HG02840 (cell line): Measurements from ENCODE around the gene EZR.
"Not testable (repeated sequence)": the region's sequence is repeated elsewhere in the genome, so short reads cannot be mapped to it uniquely, and the experiment has no call there.

Experiments used
- ATAC-seq: cut with Tn5 transposase; IDR thresholded peaks from one replicate; pipeline ENCODE4 v1.9.1; 2021; ENCODE audit warnings: mild to moderate bottlenecking, moderate library complexity, moderate number of reproducible peaks; ENCODE audit not compliant: unreplicated experiment, low FRiP score

The EZR gene

DNA sequence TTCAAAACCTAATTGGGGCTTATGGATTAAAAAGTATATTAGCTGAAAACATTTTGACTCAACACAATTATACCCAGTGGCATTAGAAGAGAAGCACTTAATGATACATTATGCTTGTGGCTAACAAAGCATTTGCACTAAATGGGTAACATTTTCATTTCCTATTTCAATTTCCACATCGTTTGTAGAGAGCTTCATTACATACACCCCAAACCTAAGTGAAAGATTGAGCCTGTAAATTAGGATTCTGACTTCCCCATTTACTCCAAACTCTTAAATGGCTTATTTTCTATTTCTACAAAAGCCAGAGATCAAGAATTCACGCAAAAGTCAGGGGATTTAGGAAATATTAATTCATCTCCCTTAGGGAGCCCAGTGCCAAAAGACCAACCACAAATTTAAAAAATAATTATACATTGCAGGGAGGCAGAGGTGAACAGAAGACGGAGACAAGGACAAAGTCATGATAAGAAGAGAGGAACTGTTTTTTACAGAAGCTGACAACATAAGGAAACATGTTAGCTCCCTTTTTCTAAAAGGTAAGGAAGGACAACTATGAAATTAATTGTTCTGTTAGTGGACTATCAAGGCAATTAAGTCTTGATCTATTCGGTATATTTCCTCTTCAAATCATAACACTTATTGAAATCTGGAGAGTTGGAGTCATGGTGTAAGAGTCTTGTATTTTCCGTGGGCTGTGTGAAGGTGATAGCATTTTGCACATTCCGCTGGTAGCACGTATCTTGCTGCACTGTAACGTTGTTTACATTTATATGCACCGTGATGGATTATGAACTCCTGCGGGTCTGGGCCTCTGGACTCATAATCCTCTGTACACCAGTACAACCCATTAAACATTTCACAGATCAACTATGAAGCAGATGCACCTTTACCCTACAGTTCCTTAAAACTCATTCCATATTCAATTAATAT, 24.8 kb upstream of the EZR start:
- no peak for ATAC-seq

GRCh38 chr6:158841358-158841757, 22.2 kb upstream of the EZR start:
- ATAC-seq: no peak

- no peak for ATAC-seq
Observed at GRCh38 chr6:158840465-158840864, 21.3 kb upstream of the EZR start.

DNA sequence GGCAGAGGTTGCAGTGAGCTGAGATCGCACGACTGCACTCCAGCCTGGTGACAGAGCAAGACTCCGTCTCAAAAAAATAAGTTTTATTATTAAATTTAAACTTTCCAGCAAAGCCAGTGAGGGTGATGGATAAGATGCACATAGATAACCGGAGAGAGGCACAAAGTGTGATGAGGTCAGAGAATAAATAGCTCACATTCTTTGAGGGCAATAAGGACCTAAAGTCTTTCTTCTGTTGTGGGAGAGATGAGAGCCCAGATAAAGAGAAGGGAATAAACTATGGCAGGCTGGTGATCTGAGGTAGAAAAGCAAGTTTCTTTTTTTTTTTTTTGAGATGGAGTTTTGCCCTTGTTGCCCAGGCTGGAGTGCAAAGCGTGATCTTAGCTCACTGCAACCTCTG, 20.6 kb upstream of the EZR start:
- no peak for ATAC-seq

DNA sequence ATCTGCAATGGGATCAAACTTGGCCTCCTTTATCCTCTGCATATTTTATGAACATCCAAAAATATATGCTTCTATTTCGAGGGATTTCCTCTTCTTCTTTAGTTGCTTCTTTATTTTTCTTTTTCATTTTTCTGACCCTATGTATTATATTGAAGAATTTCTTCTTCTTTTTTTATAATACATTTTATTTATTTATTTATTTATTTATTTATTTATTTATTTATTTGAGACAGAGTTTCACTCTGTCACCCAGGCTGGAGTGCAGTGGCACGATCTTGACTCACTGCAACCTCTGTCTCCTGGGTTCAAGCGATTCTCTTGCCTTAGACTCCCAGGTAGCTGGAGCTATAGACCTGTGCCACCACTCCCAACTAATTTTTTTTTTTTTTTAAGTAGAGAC, 19.6 kb upstream of the EZR start:
- ATAC-seq: not testable (repeated sequence)

GRCh38 chr6:158837684-158838625, 18.8 kb upstream of the EZR start:
- ATAC-seq: no peak

- ATAC-seq: no peak
Observed at GRCh38 chr6:158836625-158837311, 17.6 kb upstream of the EZR start.

DNA sequence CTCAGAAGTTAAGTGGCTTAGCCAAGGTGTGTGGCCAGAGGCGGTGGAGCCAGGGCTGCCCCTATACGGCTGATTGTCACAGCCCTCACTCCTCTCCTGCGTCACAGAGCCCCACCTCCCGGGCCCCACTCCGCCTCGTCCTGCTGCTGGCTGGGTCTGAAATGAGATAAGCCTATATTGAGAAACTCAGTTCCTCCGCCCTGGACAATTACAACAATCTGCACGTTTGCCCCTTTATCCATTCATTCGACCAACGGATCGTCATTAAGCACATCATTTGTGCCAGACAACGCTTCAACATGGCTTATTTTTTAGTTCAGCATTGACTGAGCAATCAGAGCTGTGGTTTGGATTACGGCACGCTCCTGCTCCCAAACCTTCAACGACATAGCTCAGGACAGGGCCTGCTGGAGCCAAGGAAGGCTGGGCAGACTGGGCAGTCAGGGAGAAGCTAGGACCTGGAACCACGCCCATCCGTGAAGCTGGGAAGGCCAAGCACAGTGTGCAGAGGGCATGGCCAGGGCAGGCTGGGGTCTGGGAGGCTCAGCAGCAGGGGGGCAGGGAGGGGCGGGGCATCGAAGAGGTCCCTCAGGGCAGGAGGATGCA, 16.6 kb upstream of the EZR start:
- ATAC-seq: no peak

- no peak for ATAC-seq
Observed at GRCh38 chr6:158834675-158835385, 15.7 kb upstream of the EZR start.

DNA sequence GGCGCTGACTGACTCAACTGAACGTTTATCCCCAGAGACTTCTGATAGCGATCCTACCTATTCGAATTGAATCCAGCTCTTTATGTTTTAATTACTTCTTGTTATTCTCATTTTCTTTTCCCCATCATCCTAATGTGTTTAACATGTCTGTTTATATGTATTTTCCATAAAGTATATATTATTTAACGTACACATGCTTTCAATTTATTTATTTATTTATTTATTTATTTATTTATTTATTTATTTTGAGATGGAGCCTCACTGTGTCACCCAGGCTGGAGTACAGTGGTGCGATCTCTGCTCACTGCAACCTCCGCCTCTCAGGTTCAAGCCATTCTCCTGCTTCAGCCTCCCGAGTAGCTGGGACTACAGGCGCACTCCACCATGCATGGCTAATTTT, 13.6 kb upstream of the EZR start:
- ATAC-seq: not testable (repeated sequence)

- ATAC-seq: no peak
Observed at GRCh38 chr6:158832026-158832425, 12.9 kb upstream of the EZR start.

DNA sequence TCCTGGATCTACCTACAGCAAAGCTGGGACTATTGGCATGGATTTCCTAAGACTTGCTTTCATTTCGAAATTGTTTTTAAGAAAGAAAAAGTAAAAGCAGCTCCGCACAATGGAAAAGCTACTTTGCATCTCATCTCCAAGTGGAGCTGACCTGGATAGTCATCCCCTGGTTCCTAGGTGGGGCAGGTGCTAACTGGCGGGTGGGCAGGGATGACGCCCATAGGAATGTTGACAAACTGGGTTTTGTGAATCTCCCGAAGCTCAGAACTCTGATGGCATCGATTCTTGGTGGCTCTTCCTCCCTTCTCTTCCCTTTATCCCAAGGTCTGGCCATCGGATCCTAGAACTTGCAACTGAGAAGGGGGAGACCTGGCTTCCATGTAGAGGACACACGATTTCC, 12.4 kb upstream of the EZR start:
- ATAC-seq: no peak

- ATAC-seq: no peak
Observed at GRCh38 chr6:158830736-158831135, 11.6 kb upstream of the EZR start.

- no peak for ATAC-seq
Observed at GRCh38 chr6:158828807-158829206, 9.6 kb upstream of the EZR start.

- ATAC-seq: peak; percentile 57
Observed at GRCh38 chr6:158826819-158827501, 7.8 kb upstream of the EZR start.

DNA sequence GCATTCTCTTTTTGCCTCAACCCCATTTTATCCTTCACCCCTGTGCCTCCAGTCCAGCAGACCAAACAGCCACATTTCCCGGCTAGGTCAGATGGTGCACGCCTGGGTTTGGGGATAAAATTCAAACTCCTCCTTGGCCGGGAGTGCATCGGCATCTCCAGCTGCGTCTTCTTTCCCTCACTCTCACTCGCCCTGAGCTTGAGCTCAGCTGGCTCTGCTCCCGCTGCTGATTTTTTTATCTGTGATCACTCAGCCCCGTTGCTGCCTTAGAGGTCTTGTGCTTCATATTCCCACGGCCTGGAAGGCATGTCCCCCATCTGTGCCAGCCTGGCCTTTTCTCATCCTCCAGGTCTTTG, 6.8 kb upstream of the EZR start:
- ATAC-seq: no peak

DNA sequence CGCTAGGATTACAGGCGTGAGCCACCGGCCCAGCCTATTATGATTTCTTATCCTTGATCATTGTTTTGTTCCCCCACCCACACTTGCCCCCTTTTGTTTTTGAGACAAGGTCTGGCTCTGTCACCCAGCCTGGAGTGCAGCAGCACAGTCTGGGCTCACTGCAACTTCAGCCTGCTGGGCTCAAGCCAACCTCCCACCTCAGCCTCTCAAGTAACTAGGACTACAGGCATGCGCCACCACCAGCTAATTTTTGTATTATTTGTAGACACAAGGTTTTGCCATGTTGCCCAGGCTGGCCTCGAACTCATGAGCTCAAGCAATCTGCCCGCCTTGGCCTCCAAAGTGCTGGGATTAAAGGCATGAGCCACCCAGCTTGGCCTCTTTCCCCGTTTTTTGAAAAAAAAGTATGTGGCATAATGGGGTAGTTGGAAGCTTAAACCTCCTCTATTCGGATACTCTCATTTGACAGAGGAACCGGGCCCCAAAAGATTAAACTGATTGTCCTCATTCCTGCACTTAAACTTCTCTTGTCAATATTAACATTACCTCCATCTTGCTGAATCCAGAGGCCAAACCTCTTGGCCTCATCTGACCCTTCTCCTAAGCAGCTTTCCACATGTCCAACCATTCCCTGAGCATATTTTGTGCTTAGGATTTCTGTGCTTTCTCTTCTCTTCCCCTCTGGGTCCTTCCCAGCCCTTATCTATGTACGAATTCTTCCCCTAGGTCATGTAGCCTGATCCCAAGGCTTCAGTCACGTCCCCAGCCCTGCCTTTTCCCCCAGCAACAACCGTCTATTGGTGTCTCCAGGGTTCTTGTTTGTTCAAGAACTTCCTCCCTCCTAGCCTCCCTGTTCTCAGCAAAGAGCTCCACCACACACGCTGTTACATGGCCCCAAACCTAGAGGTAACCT, 6.1 kb upstream of the EZR start:
- ATAC-seq: no peak

DNA sequence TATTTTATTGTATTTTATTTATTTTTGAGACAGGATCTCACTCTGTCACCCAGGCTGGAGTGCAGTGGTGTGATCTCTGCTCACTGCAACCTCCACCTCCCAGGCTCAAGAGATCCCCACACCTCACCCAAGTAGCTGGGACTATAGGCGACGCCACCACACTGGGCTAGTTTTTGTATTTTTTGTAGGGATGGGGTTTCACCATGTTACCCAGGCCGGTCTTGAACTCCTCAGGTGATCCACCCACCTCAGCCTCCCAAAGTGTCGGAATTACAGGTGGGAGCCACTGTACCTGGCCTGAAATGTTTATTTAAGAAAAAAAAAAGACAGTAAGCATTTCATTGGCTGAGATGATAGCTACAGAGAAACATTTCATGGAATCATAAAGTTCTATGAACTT, 4.4 kb upstream of the EZR start:
- not testable (repeated sequence) for ATAC-seq
